GM10248 (cell line): ENCODE data around the gene RNF144A.
"Not testable (repeated sequence)": the region's sequence is repeated elsewhere in the genome, so short reads cannot be mapped to it uniquely, and the experiment has no call there.

Experiments
- CTCF ChIA-PET: fragments of 300-600 bp; sonication (Branson Sonifier 250); formaldehyde crosslinking; extraction: SDS; loops from one replicate; lab custom pipeline; 2021; ENCODE audit warnings: antibody characterized with exemption; lab: Yijun Ruan, JAX
- POLR2A ChIA-PET: fragments of 350-650 bp; sonication (Branson Sonifier 250); formaldehyde crosslinking; extraction: SDS; loops from one replicate; lab custom pipeline; 2020; ENCODE audit warnings: antibody characterized with exemption; lab: Yijun Ruan, JAX
- DNase-seq: peaks from one replicate; pipeline ENCODE4 v3.0.0; 2012; ENCODE audit errors: extremely low spot score
- TF ChIP-seq, protein P1 (sequence below): IDR thresholded peaks from 2 replicates; pipeline ENCODE4 v1.5.1; 2012; ENCODE audit warnings: mild to moderate bottlenecking, low read depth; ENCODE audit errors: extremely low read depth, missing control alignments, control extremely low read depth

RNF144A gene

DNA sequence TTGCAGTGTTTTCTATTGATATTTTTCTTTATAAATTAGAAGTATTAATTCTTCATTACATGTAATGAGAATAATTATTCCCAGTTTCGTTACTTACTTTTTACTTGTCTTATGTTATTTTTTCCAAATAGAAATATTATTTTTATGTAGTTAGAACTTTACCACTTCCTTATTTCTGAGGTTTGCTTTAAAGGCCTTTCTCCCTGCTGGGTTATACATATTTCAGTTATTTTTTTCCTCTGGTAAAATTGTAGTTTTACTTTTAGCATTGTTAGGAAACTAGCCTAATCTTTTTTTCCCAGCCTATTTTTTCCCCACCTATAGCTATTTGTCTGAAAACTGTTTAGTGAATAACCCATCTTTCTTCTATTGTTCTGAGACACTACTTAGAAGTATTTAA is 17.1 kb downstream of the RNF144A start:
- no peak for DNase-seq
- TF ChIP-seq, protein P1, sequence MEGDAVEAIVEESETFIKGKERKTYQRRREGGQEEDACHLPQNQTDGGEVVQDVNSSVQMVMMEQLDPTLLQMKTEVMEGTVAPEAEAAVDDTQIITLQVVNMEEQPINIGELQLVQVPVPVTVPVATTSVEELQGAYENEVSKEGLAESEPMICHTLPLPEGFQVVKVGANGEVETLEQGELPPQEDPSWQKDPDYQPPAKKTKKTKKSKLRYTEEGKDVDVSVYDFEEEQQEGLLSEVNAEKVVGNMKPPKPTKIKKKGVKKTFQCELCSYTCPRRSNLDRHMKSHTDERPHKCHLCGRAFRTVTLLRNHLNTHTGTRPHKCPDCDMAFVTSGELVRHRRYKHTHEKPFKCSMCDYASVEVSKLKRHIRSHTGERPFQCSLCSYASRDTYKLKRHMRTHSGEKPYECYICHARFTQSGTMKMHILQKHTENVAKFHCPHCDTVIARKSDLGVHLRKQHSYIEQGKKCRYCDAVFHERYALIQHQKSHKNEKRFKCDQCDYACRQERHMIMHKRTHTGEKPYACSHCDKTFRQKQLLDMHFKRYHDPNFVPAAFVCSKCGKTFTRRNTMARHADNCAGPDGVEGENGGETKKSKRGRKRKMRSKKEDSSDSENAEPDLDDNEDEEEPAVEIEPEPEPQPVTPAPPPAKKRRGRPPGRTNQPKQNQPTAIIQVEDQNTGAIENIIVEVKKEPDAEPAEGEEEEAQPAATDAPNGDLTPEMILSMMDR = no peak
- POLR2A ChIA-PET = no interaction called here
- CTCF ChIA-PET = interaction anchor here (1.1 to 1.4 kb wide), 2 partner anchors 15 to 18 kb away, joined by 3 to 5 read pairs; no protein-coding TSS in a partner anchor

DNA sequence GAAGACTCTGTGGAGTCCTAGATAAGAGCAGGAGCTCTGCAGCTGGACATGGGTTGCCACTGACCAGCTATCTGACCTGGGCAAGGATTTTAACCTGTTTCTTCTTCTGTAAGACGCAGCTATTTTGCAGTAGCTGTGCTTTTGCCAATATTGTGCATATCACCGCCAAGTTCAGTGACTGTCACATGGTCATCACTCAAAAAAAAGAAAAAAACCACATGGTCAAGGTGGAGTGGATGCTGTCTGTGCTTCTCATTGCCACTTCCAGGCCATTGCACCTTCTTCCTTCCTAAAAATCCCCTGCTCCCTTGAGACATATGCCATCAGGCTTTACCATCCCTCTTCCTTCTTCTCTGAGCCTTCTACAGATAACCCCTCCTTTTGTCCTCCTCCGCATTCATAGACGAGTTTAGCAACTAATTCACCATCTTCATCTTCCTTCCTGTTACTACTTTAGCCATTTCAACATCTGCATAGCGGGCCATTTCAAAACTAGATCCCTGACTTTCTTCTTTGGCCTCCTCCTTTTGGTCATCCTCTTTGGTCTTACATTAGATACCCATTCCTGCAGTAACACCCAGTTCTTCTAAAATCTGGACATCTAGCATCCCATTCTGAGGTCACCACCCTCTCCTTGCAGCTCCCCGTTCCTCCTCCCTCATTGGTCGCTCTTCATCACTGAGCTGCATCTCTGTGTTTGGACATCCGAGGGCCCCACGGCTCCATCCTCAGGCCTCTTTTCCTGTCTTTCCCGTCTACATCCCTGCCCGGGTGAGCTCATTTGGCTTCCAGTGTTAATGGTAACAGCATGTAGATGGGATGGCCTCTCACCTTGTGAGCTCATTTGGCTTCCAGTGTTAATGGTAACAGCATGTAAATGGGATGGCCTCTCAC is 17.8 kb downstream of the RNF144A start:
- POLR2A ChIA-PET = no interaction called here
- CTCF ChIA-PET = interaction anchor here (1.1 to 1.4 kb wide), 3 partner anchors 11 to 19 kb away, joined by 3 to 5 read pairs (median 4); no protein-coding TSS in a partner anchor
- TF ChIP-seq, protein P1 = no peak
- no peak for DNase-seq

DNA sequence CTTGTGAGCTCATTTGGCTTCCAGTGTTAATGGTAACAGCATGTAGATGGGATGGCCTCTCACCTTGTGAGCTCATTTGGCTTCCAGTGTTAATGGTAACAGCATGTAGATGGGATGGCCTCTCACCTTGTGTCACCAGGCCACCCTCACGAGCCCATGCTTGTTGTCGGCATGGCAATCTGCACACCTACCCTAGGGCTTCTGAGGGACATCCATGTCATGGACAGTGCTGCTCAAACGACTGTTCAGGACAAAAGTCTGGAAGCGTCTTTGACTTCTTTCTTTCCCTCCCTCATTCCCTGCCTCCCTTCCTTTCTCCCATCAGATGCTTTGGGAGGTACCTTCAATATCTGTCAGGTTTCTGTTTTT is 18.4 kb downstream of the RNF144A start:
- DNase-seq, POLR2A ChIA-PET: not testable (repeated sequence)
- CTCF ChIA-PET = interaction anchor here (0.8 to 1.3 kb wide), 2 partner anchors 11 to 104 kb away, joined by 3 to 4 read pairs; no protein-coding TSS in a partner anchor

DNA sequence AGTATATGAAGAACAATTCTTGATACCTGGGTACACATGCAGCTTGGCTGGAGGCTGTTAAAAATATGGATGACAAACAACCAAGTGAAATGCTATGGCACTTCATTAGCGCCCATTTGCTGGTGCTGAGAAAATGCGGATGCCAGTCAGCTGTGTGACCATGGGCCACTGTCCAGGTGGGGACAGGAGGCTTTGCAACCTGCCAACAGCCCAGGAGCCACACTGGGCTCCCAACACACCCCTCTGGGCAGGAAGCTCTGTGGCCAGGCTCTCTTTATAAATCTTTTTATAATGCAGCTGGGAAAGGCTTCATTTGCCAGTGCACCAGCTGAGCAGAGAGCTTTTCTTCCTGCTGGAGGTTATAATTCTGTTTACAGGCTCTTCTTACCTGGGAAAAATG is 19.9 kb downstream of the RNF144A start:
- ChIA-PET POLR2A (no interaction called here), CTCF (interaction anchor here (1.3 kb wide), 1 partner anchor 20 kb away, joined by 5 read pairs; no protein-coding TSS in a partner anchor)
- TF ChIP-seq, protein P1 = no peak
- no peak for DNase-seq

DNA sequence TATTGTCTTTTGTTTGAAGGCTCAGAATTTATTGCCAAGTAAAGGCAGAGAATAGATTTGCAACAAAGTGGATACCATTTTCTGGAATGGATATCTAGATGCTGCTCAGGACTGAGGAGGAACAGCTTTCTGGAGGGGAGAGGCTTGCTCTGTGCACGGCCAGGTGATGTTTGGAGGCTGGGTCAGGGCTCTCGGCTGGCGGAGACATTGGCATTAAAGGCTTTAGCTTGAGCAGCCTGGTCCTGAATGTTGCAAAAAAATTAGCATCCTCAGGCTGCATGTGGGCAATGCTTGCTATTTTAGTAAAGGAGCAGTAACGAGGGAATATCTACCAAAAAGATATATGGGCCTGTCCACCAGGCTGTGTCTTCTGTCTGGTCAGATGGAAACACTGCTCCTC is 20.4 kb downstream of the RNF144A start:
- DNase-seq = no peak
- POLR2A ChIA-PET = no interaction called here
- CTCF ChIA-PET = no interaction called here
- TF ChIP-seq, protein P1 = no peak

DNA sequence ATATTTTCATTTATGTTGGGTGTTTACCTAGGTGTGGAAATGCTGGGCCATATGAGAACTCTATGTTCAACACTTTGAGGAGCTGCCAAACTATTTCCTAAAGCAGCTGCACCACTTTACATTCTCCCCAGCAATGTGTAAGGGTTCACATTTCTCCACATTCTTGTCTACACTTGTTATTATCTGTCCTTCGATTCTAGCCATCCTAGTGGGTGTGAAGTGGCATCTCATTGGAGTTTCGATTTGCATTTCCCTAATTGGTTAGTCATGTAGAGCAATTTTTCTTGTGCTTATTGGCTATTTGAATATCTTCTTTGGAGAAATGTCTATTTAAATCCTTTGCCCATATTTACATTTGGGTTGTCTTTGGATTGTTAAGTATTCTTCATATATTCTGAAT is 21.9 kb downstream of the RNF144A start:
- TF ChIP-seq, protein P1 = no peak
- ChIA-PET POLR2A (no interaction called here), CTCF (no interaction called here)
- no peak for DNase-seq

DNA sequence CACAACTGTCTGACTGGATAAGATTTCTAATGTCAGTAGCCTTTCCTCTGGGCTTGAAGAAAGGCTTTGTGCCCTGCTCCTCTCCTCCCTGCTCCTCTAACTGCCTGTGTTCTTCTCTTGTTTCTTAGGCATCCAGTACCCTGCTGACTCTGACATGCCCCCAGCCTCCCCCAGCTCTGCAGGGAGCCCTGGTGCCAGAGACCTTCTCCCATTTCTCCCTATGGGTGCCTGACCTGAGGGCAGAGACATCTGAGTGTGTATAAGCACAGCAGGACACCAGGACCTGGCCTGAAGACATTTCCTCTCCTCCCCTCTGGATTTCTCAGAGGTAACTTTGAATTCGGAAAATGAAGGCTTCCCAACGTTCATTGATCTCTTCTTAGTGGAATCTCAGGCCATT is 23.6 kb downstream of the RNF144A start:
- DNase-seq = no peak
- TF ChIP-seq, protein P1 = no peak
- CTCF ChIA-PET = interaction anchor here (1.1 kb wide), 1 partner anchor 24 kb away, joined by 5 read pairs; no protein-coding TSS in a partner anchor
- POLR2A ChIA-PET = no interaction called here
